Heart left ventricle (tissue), 13 donors: ENCODE data around the gene DGKB.

ENCODE experiments used
- POLR2A ChIP-seq, 2 donors: fragments of 450-650 bp; IDR thresholded peaks; one replicate each; pipeline ENCODE4 v1.6.1; 2017; ENCODE audit warnings: antibody characterized with exemption in 2 of 2, mild to moderate bottlenecking in 2 of 2, moderate library complexity in 2 of 2
- TF ChIP-seq, protein P1 (sequence below), 12 donors: fragments of 200-600 bp; sonication (generic) in 4 of 12; IDR thresholded peaks; one replicate each; pipeline versions ENCODE4 v1.5.0 to v1.8.0; 2018 to 2022; ENCODE audit warnings: antibody characterized with exemption in 12 of 12, mild to moderate bottlenecking in 5 of 12
- donor health status: ischemic (EF 13 %, LVEDD 7.1; RV severe dilation, severe dysfunction).
- donor health status: DM: no; HTN: yes; CAD: no.
- donor health status: DM: no; HTN: no; CAD: no.
- donor health status: ischemic (EF 25% LVEDD 6.9; RV normal size, moderate dysfunction).
- donor health status: ischemic (EF 25% LVEDD 5.7; RV mildly dilated, moderate dysfunction).
- donor health status: ischemic (EF 35%, LVEDD 5.7; RV mildly dilated, moderate dysfunction).
- donor health status: nonischemic (EF 11% LVEDD 7.7; RV severe dilation, severe dysfunction).
- donor health status: DM: yes; HTN: yes; CAD: no.
- donor health status: PGD.
- donor health status: ischemic (EF 29% LVEDD 5.4; RV normal size, mild dysfunction).
- donor health status: nonischemic (EF 23%, LVEDD 6.1; RV moderate dilation, normal function).

GRCh38 chr7:14292737-14293136 is 609.8 kb downstream of the DGKB start:
- TF ChIP-seq POLR2A (IDR thresholded peaks at IDR 0.05): no peak
- TF ChIP-seq, protein P1, sequence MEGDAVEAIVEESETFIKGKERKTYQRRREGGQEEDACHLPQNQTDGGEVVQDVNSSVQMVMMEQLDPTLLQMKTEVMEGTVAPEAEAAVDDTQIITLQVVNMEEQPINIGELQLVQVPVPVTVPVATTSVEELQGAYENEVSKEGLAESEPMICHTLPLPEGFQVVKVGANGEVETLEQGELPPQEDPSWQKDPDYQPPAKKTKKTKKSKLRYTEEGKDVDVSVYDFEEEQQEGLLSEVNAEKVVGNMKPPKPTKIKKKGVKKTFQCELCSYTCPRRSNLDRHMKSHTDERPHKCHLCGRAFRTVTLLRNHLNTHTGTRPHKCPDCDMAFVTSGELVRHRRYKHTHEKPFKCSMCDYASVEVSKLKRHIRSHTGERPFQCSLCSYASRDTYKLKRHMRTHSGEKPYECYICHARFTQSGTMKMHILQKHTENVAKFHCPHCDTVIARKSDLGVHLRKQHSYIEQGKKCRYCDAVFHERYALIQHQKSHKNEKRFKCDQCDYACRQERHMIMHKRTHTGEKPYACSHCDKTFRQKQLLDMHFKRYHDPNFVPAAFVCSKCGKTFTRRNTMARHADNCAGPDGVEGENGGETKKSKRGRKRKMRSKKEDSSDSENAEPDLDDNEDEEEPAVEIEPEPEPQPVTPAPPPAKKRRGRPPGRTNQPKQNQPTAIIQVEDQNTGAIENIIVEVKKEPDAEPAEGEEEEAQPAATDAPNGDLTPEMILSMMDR (IDR thresholded peaks at IDR 0.05): no peak
